ENCODE measurements around the gene MBD3L3. TPM values are rescaled to one million over a fixed set of nuclear protein-coding genes. Genes with fewer than 3 reads are reported as not detected.
"Not testable (repeated sequence)": the region's sequence is repeated elsewhere in the genome, so short reads cannot be mapped to it uniquely, and the experiment has no call there.

Gene MBD3L3
- total and polyA plus RNA-seq, 10 of the 15 experiments (the other 5 are each of a cell fraction or from before 2014, with no cell fraction given), result not detected

DNA sequence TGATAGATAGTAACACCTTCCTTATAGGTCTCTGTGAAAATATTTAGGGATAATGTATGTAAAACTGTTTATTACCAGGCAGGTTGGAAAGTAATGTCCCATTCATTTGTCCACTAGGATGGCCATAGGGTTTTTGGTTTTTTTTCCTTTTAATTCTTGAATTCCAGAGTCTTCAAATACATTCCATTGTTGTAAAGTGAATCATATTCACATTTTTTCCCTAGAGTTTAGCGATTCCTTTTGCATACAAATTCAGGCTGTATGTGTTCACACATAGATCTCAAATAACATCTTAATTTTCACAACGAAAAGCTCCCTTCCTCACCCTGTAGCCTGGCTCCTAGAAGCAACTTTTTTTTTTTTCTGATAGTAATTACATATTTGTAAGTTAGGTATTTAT lies 9.2 kb upstream of the MBD3L3 start:
- ChIA-PET RAD21 (ENCODE audit: unreplicated experiment) (interaction anchor here (1.8 to 2.3 kb wide), 3 partner anchors 67 to 141 kb away, joined by 5 to 14 read pairs (median 8); no protein-coding TSS in a partner anchor), CTCF (interaction anchor here (1.0 to 1.1 kb wide), 2 partner anchors 55 to 103 kb away, joined by 3 read pairs; no protein-coding TSS in a partner anchor), POLR2A (no interaction called here), SMC1A (ENCODE audit: uncharacterized antibody, unreplicated experiment) (no interaction called here)
- no peak for ATAC-seq
- FAIRE-seq, result no peak
- TF ChIP-seq BRCA1 (IDR thresholded peaks at IDR 0.05; ENCODE audit: low read depth, low read length) (no peak), NR2F1 (conservative IDR thresholded peaks at IDR 0.05) (no peak), HDGF (IDR thresholded peaks at IDR 0.05) (no peak), RUNX3 (IDR thresholded peaks at IDR 0.05; ENCODE audit: low read length) (no peak), DPF2 (IDR thresholded peaks at IDR 0.05) (no peak), RBBP5 (conservative IDR thresholded peaks at IDR 0.05) (no peak), EED (IDR thresholded peaks at IDR 0.05; ENCODE audit: low read depth) (no peak), SMC3 (IDR thresholded peaks at IDR 0.05; ENCODE audit: borderline replicate concordance, low read length) (no peak), CBFB (IDR thresholded peaks at IDR 0.05; ENCODE audit: low read depth) (no peak), NBN (IDR thresholded peaks at IDR 0.05) (no peak), SMAD1 (IDR thresholded peaks at IDR 0.05; ENCODE audit: low read depth, partially characterized antibody) (no peak), MTA3 (IDR thresholded peaks at IDR 0.05; ENCODE audit: borderline replicate concordance, low read length) (no peak)
- no peaks in the 10 kb centered on the region for H3K4me1 ChIP-seq (ENCODE audit: control insufficient read depth, insufficient read depth, low read length)
- no peak overlapping the region for H3K27ac ChIP-seq (ENCODE audit: control insufficient read depth, insufficient read depth)
- H3K9ac ChIP-seq (ENCODE audit: control insufficient read depth, insufficient read depth, low read length), result no peak overlapping the region
- H4K20me1 ChIP-seq (ENCODE audit: control insufficient read depth, insufficient read depth), result no peaks in the 10 kb centered on the region
- in situ Hi-C loops (cut with MboI), result no loop called here
- DNase-seq (ENCODE audit: low read depth, low spot score), result no peak
- H3K27me3 ChIP-seq (replicated peaks in 1 of 2; ENCODE audit: control insufficient read depth in 2 of 2, insufficient read depth in 2 of 2, low read length in 1 of 2), result no peaks in the 10 kb centered on the region
- H3K4me3 ChIP-seq, result no peak overlapping the region
- peaks cover 2% of the 10 kb centered on the region; the same call in 2 of the 3 replicates for H3K9me3 ChIP-seq (replicated peaks; ENCODE audit: control insufficient read depth, insufficient read depth, low read length)
- peaks cover 12% of the 10 kb centered on the region for H3K79me2 ChIP-seq (ENCODE audit: control insufficient read depth, insufficient read depth, low read length)
- H3K4me2 ChIP-seq (ENCODE audit: control insufficient read depth, insufficient read depth), result no peak overlapping the region
- BruUV-seq (replicated peaks), result no TSS peak
- WGBS (ENCODE audit: insufficient coverage, insufficient replicate concordance, low lambda C conversion rate, missing lambda C conversion rate), result 68% methylated on average over 2 of the region's 2 CpGs
- H2AFZ ChIP-seq (ENCODE audit: control insufficient read depth, low read depth, low read length), result no peak overlapping the region
- intact Hi-C loops (cut with micrococcal nuclease; ENCODE audit: unreplicated experiment), result no loop called here
- peaks cover 4 to 12% of the 10 kb centered on the region in 2 experiments for H3K36me3 ChIP-seq (ENCODE audit: control insufficient read depth in 2 of 2, insufficient read depth in 2 of 2, low read length in 1 of 2)

GRCh38 chr19:7067122-7067521 lies 8.6 kb upstream of the MBD3L3 start:
- SMC1A ChIA-PET (ENCODE audit: uncharacterized antibody, unreplicated experiment); H3K4me3 ChIP-seq; BruUV-seq (replicated peaks); ATAC-seq; H3K4me1 ChIP-seq (ENCODE audit: control insufficient read depth, insufficient read depth, low read length); intact Hi-C loops (cut with micrococcal nuclease; ENCODE audit: unreplicated experiment); FAIRE-seq; H3K36me3 ChIP-seq (ENCODE audit: control insufficient read depth in 2 of 2, insufficient read depth in 2 of 2, low read length in 1 of 2); H4K20me1 ChIP-seq (ENCODE audit: control insufficient read depth, insufficient read depth); POLR2A ChIA-PET; H2AFZ ChIP-seq (ENCODE audit: control insufficient read depth, low read depth, low read length); CTCF ChIA-PET; H3K9ac ChIP-seq (ENCODE audit: control insufficient read depth, insufficient read depth, low read length); in situ Hi-C loops (cut with MboI); RAD21 ChIA-PET (ENCODE audit: unreplicated experiment); H3K9me3 ChIP-seq (replicated peaks; ENCODE audit: control insufficient read depth, insufficient read depth, low read length); H3K4me2 ChIP-seq (ENCODE audit: control insufficient read depth, insufficient read depth); H3K27ac ChIP-seq (ENCODE audit: control insufficient read depth, insufficient read depth); DNase-seq (ENCODE audit: low read depth, low spot score); H3K27me3 ChIP-seq (replicated peaks in 1 of 2; ENCODE audit: control insufficient read depth in 2 of 2, insufficient read depth in 2 of 2, low read length in 1 of 2): not testable (repeated sequence)
- H3K79me2 ChIP-seq (ENCODE audit: control insufficient read depth, insufficient read depth, low read length), result peaks cover 12% of the 10 kb centered on the region
- WGBS (ENCODE audit: insufficient coverage, insufficient replicate concordance, low lambda C conversion rate, missing lambda C conversion rate), result 57% methylated on average over 13 of the region's 13 CpGs
- TF ChIP-seq CTCF (IDR thresholded peaks at IDR 0.05 in 2 of 3, conservative IDR thresholded peaks at IDR 0.05 in 1 of 3; ENCODE audit: control insufficient read depth in 2 of 3, extremely low read depth in 1 of 3, insufficient read depth in 1 of 3, low read depth in 3 of 3, low read length in 3 of 3) (peak; percentile 3 to 20 (median 18); a peak in 2 of 6 replicates), RAD21 (IDR thresholded peaks at IDR 0.05; ENCODE audit: insufficient read depth, low read depth, low read length) (peak; percentile 36; the same call in 1 of the 2 replicates)
- TF ChIP-seq, protein P1, sequence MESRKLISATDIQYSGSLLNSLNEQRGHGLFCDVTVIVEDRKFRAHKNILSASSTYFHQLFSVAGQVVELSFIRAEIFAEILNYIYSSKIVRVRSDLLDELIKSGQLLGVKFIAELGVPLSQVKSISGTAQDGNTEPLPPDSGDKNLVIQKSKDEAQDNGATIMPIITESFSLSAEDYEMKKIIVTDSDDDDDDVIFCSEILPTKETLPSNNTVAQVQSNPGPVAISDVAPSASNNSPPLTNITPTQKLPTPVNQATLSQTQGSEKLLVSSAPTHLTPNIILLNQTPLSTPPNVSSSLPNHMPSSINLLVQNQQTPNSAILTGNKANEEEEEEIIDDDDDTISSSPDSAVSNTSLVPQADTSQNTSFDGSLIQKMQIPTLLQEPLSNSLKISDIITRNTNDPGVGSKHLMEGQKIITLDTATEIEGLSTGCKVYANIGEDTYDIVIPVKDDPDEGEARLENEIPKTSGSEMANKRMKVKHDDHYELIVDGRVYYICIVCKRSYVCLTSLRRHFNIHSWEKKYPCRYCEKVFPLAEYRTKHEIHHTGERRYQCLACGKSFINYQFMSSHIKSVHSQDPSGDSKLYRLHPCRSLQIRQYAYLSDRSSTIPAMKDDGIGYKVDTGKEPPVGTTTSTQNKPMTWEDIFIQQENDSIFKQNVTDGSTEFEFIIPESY (IDR thresholded peaks at IDR 0.05), result peak; percentile 99

Measured in GM12878 (cell line).